H1 (cell line): Measurements from ENCODE around the gene MEIS3. TPM values are rescaled to one million over a fixed set of nuclear protein-coding genes. Genes with fewer than 3 reads are reported as not detected.

ENCODE experiments used
- POLR2A ChIP-seq, 2 experiments: IDR thresholded peaks; 1 replicate in 1 of 2; 2 replicates in 1 of 2; pipeline ENCODE4 v1.6.1; 2011; ENCODE audit warnings: low read depth in 2 of 2, low read length in 2 of 2, mild to moderate bottlenecking in 2 of 2; ENCODE audit errors: control extremely low read depth in 1 of 2
- polyA plus RNA-seq, 7 experiments: library from polyadenylated mRNA; depleted of rRNA in 3 of 7; stranded (reverse) in 5 of 7; unstranded in 2 of 7; fragments of >200 nt in 5 of 7; fragments of 200-250 nt in 2 of 7; gene quantifications; 1 replicate in 5 of 7; 2 replicates in 1 of 7; 4 replicates in 1 of 7; pipeline versions ENCODE4 v1.2.1 to v1.2.3, GENCODE V29; 2011 to 2013; ENCODE audit warnings: missing spikeins in 2 of 7, mixed read lengths in 2 of 7
- total RNA-seq: library from RNA; stranded (reverse); fragmentation: NEBNext Ultra II Directional; extraction: Animal tissue kit (Norgen Biotek cat#: 25700); gene quantifications from 2 replicates; pipeline ENCODE4 v1.2.1, GENCODE V29; 2021
- TF ChIP-seq, protein P1 (sequence below), 3 experiments: IDR thresholded peaks; 1 replicate in 2 of 3; 2 replicates in 1 of 3; pipeline versions ENCODE4 v1.5.1 to v1.6.1; 2011; ENCODE audit warnings: low read length in 3 of 3, mild to moderate bottlenecking in 3 of 3, inconsistent platforms in 2 of 3, low read depth in 1 of 3, moderate library complexity in 1 of 3; ENCODE audit not compliant: insufficient read depth in 1 of 3; ENCODE audit errors: control extremely low read depth in 1 of 3

The MEIS3 gene
- total and polyA plus RNA-seq, 2 of the 8 experiments (the other 6 are each of a cell fraction or from before 2014, with no cell fraction given): 24.5 to 28.2 TPM

DNA sequence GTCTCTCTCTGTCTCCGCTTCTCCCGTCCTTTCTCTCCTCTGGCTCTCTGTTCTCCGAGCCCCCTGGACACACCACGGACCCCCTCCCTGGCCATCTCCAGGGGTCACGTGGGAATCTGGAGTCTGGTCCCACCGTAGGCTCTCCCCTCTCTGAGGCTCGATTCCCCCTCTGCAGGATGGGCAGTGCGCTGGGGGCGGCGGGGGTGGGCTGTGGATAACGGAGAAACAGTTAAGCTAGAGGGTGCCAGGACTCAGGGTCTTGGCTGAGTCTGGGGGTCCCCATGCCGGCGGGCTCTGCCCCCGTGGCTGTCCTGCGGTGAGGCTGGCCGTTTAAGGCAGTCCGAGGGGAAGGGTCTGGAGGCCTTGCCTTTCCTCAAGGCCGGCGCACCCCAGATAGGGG lies 462 bp upstream of the MEIS3 start (continued):
- TF ChIP-seq, protein P1, sequence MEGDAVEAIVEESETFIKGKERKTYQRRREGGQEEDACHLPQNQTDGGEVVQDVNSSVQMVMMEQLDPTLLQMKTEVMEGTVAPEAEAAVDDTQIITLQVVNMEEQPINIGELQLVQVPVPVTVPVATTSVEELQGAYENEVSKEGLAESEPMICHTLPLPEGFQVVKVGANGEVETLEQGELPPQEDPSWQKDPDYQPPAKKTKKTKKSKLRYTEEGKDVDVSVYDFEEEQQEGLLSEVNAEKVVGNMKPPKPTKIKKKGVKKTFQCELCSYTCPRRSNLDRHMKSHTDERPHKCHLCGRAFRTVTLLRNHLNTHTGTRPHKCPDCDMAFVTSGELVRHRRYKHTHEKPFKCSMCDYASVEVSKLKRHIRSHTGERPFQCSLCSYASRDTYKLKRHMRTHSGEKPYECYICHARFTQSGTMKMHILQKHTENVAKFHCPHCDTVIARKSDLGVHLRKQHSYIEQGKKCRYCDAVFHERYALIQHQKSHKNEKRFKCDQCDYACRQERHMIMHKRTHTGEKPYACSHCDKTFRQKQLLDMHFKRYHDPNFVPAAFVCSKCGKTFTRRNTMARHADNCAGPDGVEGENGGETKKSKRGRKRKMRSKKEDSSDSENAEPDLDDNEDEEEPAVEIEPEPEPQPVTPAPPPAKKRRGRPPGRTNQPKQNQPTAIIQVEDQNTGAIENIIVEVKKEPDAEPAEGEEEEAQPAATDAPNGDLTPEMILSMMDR (IDR thresholded peaks at IDR 0.05; ENCODE audit: control extremely low read depth in 1 of 3, insufficient read depth in 1 of 3, low read depth in 1 of 3, low read length in 3 of 3): no peak
- TF ChIP-seq POLR2A (IDR thresholded peaks at IDR 0.05; ENCODE audit: control extremely low read depth in 1 of 2, low read depth in 2 of 2, low read length in 2 of 2): no peak
